HEK293T (cell line): ENCODE measurements around the gene IFNL4.

Experiments
- BHLHE40 ChIP-seq: fragments of 450-650 bp; IDR thresholded peaks from 2 replicates; pipeline ENCODE4 v1.6.1; 2016; ENCODE audit warnings: mild to moderate bottlenecking, moderate library complexity, borderline replicate concordance
- CTBP1 ChIP-seq: fragments of 450-650 bp; IDR thresholded peaks from 2 replicates; pipeline ENCODE4 v1.6.1; 2016; ENCODE audit warnings: borderline replicate concordance
- FOXA1 ChIP-seq: fragments of 450-650 bp; IDR thresholded peaks from 2 replicates; pipeline ENCODE4 v1.6.1; 2016; ENCODE audit warnings: mild to moderate bottlenecking
- FOXK2 ChIP-seq: fragments of 450-650 bp; IDR thresholded peaks from 2 replicates; pipeline ENCODE4 v1.6.1; 2016; ENCODE audit warnings: mild to moderate bottlenecking
- FOXM1 ChIP-seq: fragments of 450-650 bp; IDR thresholded peaks from 2 replicates; pipeline ENCODE4 v1.6.1; 2017; ENCODE audit warnings: mild to moderate bottlenecking, borderline replicate concordance
- HDGF ChIP-seq: fragments of 450-650 bp; IDR thresholded peaks from 2 replicates; pipeline ENCODE4 v1.6.1; 2017; ENCODE audit warnings: antibody characterized with exemption, borderline replicate concordance
- L3MBTL2 ChIP-seq: fragments of 450-650 bp; conservative IDR thresholded peaks from 2 replicates; pipeline ENCODE4 v1.6.1; 2016; ENCODE audit warnings: mild to moderate bottlenecking
- NFRKB ChIP-seq: fragments of 450-650 bp; IDR thresholded peaks from 2 replicates; pipeline ENCODE4 v1.6.1; 2016; ENCODE audit warnings: mild to moderate bottlenecking, moderate library complexity
- SP1 ChIP-seq: fragments of 450-650 bp; IDR thresholded peaks from 2 replicates; pipeline ENCODE4 v1.6.1; 2017

DNA sequence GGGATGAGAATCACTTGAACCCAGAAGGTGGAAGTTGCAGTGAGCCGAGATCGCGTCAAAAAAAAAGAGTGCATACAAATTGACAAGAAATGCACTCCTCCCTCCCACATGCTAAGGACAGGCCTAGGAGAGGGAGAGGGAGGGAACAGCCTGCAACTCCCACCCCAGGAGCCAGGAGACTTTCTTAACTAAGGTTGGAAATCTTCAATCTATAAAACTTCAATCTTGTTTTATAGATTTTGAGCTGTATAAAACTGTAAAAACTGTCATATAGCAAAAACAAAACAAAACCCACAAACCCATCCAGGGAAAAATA is 43.2 kb downstream of the IFNL4 start:
- TF ChIP-seq SP1 (no peak), HDGF (no peak), FOXK2 (no peak), CTBP1 (no peak), BHLHE40 (no peak), NFRKB (no peak), FOXM1 (no peak), L3MBTL2 (no peak), FOXA1 (no peak)
